MM.1S (cell line): ENCODE results near the gene DCAF8L2.

Experiments
- CTCF ChIP-seq: fragments of 300-600 bp; sonication (generic); IDR thresholded peaks from 2 replicates; pipeline ENCODE4 v1.5.1; 2016; ENCODE audit warnings: antibody characterized with exemption, low read length, mixed read lengths
- EZH2 ChIP-seq: fragments of 300-600 bp; sonication (generic); optimal IDR thresholded peaks from 2 replicates; pipeline ENCODE3; 2017; ENCODE audit warnings: low read depth, mild to moderate bottlenecking, antibody characterized with exemption, low read length, mixed read lengths
- EZH2phosphoT487 ChIP-seq: fragments of 300-600 bp; sonication (generic); IDR thresholded peaks from 2 replicates; pipeline ENCODE4 v1.6.1; 2018; ENCODE audit warnings: antibody characterized with exemption, low read length

- TF ChIP-seq EZH2, result no peak
- no peak for TF ChIP-seq CTCF
- TF ChIP-seq EZH2phosphoT487, result no peak
Observed at GRCh38 chrX:27565992-27566391, 24.2 kb upstream of the DCAF8L2 start.
